HEK293 (cell line): ENCODE results near the gene ACCSL.

Experiments used
- CTCF ChIA-PET: fragments of 350-600 bp; formaldehyde crosslinking; extraction: SDS; loops from one replicate; lab custom pipeline; 2021; ENCODE audit warnings: antibody characterized with exemption; lab: Yijun Ruan, JAX
- POLR2A ChIA-PET: fragments of 300-600 bp; formaldehyde crosslinking; extraction: SDS; loops from one replicate; lab custom pipeline; 2020; ENCODE audit warnings: antibody characterized with exemption, inconsistent platforms; lab: Yijun Ruan, JAX
- H3K27ac ChIP-seq: fragments of 200-500 bp; sonication (Bioruptor generic); 2 replicates; pipeline ENCODE4 v1.5.1; 2014; ENCODE audit warnings: low read depth, low read length, control low read depth, inconsistent platforms; ENCODE audit errors: extremely low read depth
- H3K36me3 ChIP-seq, 2 experiments: fragments of 200-500 bp in 1 of 2; sonication (Bioruptor generic) in 1 of 2; 1 replicate in 1 of 2; 2 replicates in 1 of 2; pipeline ENCODE4 v1.5.1; 2014 to 2017; ENCODE audit warnings: inconsistent platforms in 2 of 2, low read length in 2 of 2; ENCODE audit not compliant: control insufficient read depth in 2 of 2, insufficient read depth in 1 of 2
- H3K4me1 ChIP-seq: fragments of 200-500 bp; sonication (Bioruptor generic); 2 replicates; pipeline ENCODE4 v1.5.1; 2014; ENCODE audit warnings: mild to moderate bottlenecking, low read length, inconsistent platforms; ENCODE audit not compliant: control insufficient read depth, insufficient read depth
- H3K4me3 ChIP-seq: 2 replicates; pipeline ENCODE4 v1.5.1; 2011; ENCODE audit warnings: low read depth, mild to moderate bottlenecking, control low read depth, low read length, moderate library complexity
- H3K9me3 ChIP-seq: fragments of 200-500 bp; sonication (Bioruptor generic); 2 replicates; pipeline ENCODE4 v1.5.1; 2014; ENCODE audit warnings: low read depth, low read length, inconsistent platforms; ENCODE audit not compliant: control insufficient read depth, insufficient read depth
- GLI2 ChIP-seq: fragments of 450-650 bp; formaldehyde crosslinking; IDR thresholded peaks from 2 replicates; pipeline ENCODE4; 2017; ENCODE audit warnings: missing biosample characterization, missing genetic modification characterization, low read depth, borderline replicate concordance
- MZF1 ChIP-seq: fragments of 450-650 bp; formaldehyde crosslinking; IDR thresholded peaks from 2 replicates; pipeline ENCODE4 v1.5.1; 2017; ENCODE audit warnings: missing biosample characterization, missing genetic modification characterization, borderline replicate concordance
- TRIM28 ChIP-seq: IDR thresholded peaks from 2 replicates; pipeline ENCODE4 v1.6.1; 2011; ENCODE audit warnings: low read length, control low read depth, borderline replicate concordance
- YY2 ChIP-seq: fragments of 450-650 bp; formaldehyde crosslinking; IDR thresholded peaks from 2 replicates; pipeline ENCODE4 v1.5.1; 2016; ENCODE audit warnings: missing biosample characterization, missing genetic modification characterization
- ZNF114 ChIP-seq: fragments of 450-650 bp; formaldehyde crosslinking; IDR thresholded peaks from 2 replicates; pipeline ENCODE4 v1.5.0; 2017; ENCODE audit warnings: missing biosample characterization, missing genetic modification characterization
- ZNF138 ChIP-seq: fragments of 450-650 bp; formaldehyde crosslinking; IDR thresholded peaks from 2 replicates; pipeline ENCODE4 v1.5.1; 2016; ENCODE audit warnings: missing biosample characterization, missing genetic modification characterization, borderline replicate concordance
- ZNF146 ChIP-seq: fragments of 450-650 bp; formaldehyde crosslinking; IDR thresholded peaks from 2 replicates; pipeline ENCODE4 v1.5.1; 2016; ENCODE audit warnings: missing biosample characterization, missing genetic modification characterization
- ZNF280C ChIP-seq: fragments of 450-650 bp; formaldehyde crosslinking; IDR thresholded peaks from 2 replicates; pipeline ENCODE4 v1.5.1; 2016; ENCODE audit warnings: missing biosample characterization, missing genetic modification characterization
- ZNF335 ChIP-seq: fragments of 450-650 bp; formaldehyde crosslinking; conservative IDR thresholded peaks from 2 replicates; pipeline ENCODE4 v1.5.1; 2016; ENCODE audit warnings: missing biosample characterization, missing genetic modification characterization
- ZNF366 ChIP-seq: fragments of 450-650 bp; formaldehyde crosslinking; conservative IDR thresholded peaks from 2 replicates; pipeline ENCODE4 v1.5.1; 2016; ENCODE audit warnings: missing biosample characterization, missing genetic modification characterization
- ZNF37A ChIP-seq: fragments of 450-650 bp; IDR thresholded peaks from 2 replicates; pipeline ENCODE4 v1.5.1; 2018; ENCODE audit warnings: missing biosample characterization, missing genetic modification characterization
- ZNF514 ChIP-seq: fragments of 450-650 bp; formaldehyde crosslinking; IDR thresholded peaks from 2 replicates; pipeline ENCODE4 v1.5.1; 2016; ENCODE audit warnings: missing biosample characterization, missing genetic modification characterization
- ZNF530 ChIP-seq: fragments of 450-650 bp; formaldehyde crosslinking; IDR thresholded peaks from 2 replicates; pipeline ENCODE4 v1.5.1; 2016; ENCODE audit warnings: low read depth, missing biosample characterization, missing genetic modification characterization
- ZNF558 ChIP-seq: fragments of 450-650 bp; formaldehyde crosslinking; IDR thresholded peaks from 2 replicates; pipeline ENCODE4 v1.5.1; 2016; ENCODE audit warnings: missing biosample characterization, missing genetic modification characterization
- ZNF596 ChIP-seq: fragments of 450-650 bp; IDR thresholded peaks from 2 replicates; pipeline ENCODE4 v1.5.0; 2018; ENCODE audit warnings: missing biosample characterization, mild to moderate bottlenecking, missing genetic modification characterization, moderate library complexity
- ZNF654 ChIP-seq: fragments of 450-650 bp; formaldehyde crosslinking; IDR thresholded peaks from 2 replicates; pipeline ENCODE4 v1.5.1; 2016; ENCODE audit warnings: low read depth, missing biosample characterization, missing genetic modification characterization
- ZNF677 ChIP-seq: fragments of 450-650 bp; IDR thresholded peaks from 2 replicates; pipeline ENCODE4 v1.5.0; 2018; ENCODE audit warnings: missing biosample characterization, mild to moderate bottlenecking, missing genetic modification characterization, moderate library complexity
- ZNF707 ChIP-seq: fragments of 450-650 bp; formaldehyde crosslinking; IDR thresholded peaks from 2 replicates; pipeline ENCODE4 v1.5.1; 2016; ENCODE audit warnings: missing biosample characterization, missing genetic modification characterization
- ZSCAN5A ChIP-seq: fragments of 450-650 bp; formaldehyde crosslinking; IDR thresholded peaks from 2 replicates; pipeline ENCODE4 v1.5.1; 2016; ENCODE audit warnings: missing biosample characterization, missing genetic modification characterization
- TF ChIP-seq, protein P1 (sequence below): fragments of 450-650 bp; formaldehyde crosslinking; conservative IDR thresholded peaks from 2 replicates; pipeline ENCODE4 v1.5.1; 2016; ENCODE audit warnings: low read depth, missing biosample characterization, missing genetic modification characterization
- TF ChIP-seq, protein P2 (sequence below): fragments of 450-650 bp; formaldehyde crosslinking; IDR thresholded peaks from 2 replicates; pipeline ENCODE4 v1.5.1; 2016; ENCODE audit warnings: missing biosample characterization, missing genetic modification characterization
- TF ChIP-seq, protein P3 (sequence below): fragments of 450-650 bp; IDR thresholded peaks from 2 replicates; pipeline ENCODE4 v1.5.1; 2018; ENCODE audit warnings: missing biosample characterization, mild to moderate bottlenecking, missing genetic modification characterization
- TF ChIP-seq, protein P4 (sequence below): fragments of 450-650 bp; formaldehyde crosslinking; IDR thresholded peaks from 2 replicates; pipeline ENCODE4 v1.5.1; 2017; ENCODE audit warnings: missing biosample characterization, missing genetic modification characterization

Gene ACCSL

DNA sequence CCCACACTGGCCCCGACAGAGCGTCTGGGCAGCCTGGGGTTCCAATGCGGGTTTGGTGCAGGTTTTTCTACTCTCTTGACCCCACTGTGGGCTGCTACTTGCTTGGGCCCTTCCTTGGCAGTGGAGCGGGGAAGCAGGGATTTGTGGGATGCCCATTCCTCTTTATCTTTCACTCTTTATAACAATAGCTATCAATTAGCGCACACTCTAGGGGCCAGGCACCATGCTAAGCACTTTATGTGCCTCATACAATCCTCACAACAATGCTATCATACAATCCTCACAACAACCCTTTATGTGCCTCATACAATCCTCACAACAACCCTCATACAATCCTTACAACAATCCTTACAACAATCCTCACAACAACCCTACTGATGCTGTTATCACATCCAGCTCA lies 31.0 kb downstream of the ACCSL start (continued):
- TF ChIP-seq, protein P1, sequence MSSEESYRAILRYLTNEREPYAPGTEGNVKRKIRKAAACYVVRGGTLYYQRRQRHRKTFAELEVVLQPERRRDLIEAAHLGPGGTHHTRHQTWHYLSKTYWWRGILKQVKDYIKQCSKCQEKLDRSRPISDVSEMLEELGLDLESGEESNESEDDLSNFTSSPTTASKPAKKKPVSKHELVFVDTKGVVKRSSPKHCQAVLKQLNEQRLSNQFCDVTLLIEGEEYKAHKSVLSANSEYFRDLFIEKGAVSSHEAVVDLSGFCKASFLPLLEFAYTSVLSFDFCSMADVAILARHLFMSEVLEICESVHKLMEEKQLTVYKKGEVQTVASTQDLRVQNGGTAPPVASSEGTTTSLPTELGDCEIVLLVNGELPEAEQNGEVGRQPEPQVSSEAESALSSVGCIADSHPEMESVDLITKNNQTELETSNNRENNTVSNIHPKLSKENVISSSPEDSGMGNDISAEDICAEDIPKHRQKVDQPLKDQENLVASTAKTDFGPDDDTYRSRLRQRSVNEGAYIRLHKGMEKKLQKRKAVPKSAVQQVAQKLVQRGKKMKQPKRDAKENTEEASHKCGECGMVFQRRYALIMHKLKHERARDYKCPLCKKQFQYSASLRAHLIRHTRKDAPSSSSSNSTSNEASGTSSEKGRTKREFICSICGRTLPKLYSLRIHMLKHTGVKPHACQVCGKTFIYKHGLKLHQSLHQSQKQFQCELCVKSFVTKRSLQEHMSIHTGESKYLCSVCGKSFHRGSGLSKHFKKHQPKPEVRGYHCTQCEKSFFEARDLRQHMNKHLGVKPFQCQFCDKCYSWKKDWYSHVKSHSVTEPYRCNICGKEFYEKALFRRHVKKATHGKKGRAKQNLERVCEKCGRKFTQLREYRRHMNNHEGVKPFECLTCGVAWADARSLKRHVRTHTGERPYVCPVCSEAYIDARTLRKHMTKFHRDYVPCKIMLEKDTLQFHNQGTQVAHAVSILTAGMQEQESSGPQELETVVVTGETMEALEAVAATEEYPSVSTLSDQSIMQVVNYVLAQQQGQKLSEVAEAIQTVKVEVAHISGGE (tag by site-specific recombination): no peak
- TF ChIP-seq GLI2 (tag by site-specific recombination): no peak
- TF ChIP-seq ZNF677 (tag by site-specific recombination): no peak
- TF ChIP-seq ZNF335 (tag by site-specific recombination): no peak

- Histone ChIP-seq H3K36me3 (peaks cover 0 to 3% of the 10 kb centered on the region in 2 experiments; a peak in 1 of 3 replicates), H3K9me3 (no peaks in the 10 kb centered on the region), H3K4me3 (no peak overlapping the region)
- TF ChIP-seq, protein P2, sequence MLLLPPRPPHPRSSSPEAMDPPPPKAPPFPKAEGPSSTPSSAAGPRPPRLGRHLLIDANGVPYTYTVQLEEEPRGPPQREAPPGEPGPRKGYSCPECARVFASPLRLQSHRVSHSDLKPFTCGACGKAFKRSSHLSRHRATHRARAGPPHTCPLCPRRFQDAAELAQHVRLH (tag by site-specific recombination): no peak
- TF ChIP-seq MZF1 (tag by site-specific recombination) (no peak), ZSCAN5A (tag by site-specific recombination) (no peak), ZNF335 (tag by site-specific recombination) (no peak), ZNF596 (tag by site-specific recombination) (no peak), ZNF114 (tag by site-specific recombination) (no peak), ZNF530 (tag by site-specific recombination) (no peak), ZNF558 (no peak)
- TF ChIP-seq, protein P3, sequence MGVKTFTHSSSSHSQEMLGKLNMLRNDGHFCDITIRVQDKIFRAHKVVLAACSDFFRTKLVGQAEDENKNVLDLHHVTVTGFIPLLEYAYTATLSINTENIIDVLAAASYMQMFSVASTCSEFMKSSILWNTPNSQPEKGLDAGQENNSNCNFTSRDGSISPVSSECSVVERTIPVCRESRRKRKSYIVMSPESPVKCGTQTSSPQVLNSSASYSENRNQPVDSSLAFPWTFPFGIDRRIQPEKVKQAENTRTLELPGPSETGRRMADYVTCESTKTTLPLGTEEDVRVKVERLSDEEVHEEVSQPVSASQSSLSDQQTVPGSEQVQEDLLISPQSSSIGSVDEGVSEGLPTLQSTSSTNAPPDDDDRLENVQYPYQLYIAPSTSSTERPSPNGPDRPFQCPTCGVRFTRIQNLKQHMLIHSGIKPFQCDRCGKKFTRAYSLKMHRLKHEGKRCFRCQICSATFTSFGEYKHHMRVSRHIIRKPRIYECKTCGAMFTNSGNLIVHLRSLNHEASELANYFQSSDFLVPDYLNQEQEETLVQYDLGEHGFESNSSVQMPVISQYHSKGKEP (tag by site-specific recombination): no peak
- TF ChIP-seq, all 188 proteins: peak for 0
- ChIA-PET POLR2A (no interaction called here), CTCF (interaction anchor here (1.0 to 8.4 kb wide), 2 partner anchors 15 to 189 kb away, joined by 3 to 64 read pairs; partner anchors contain the start of gene EXT2)
- Histone ChIP-seq H3K4me1 (no peaks in the 10 kb centered on the region), H3K27ac (no peak overlapping the region)
Measured at GRCh38 chr11:44079376-44079775, 31.6 kb downstream of the ACCSL start.

DNA sequence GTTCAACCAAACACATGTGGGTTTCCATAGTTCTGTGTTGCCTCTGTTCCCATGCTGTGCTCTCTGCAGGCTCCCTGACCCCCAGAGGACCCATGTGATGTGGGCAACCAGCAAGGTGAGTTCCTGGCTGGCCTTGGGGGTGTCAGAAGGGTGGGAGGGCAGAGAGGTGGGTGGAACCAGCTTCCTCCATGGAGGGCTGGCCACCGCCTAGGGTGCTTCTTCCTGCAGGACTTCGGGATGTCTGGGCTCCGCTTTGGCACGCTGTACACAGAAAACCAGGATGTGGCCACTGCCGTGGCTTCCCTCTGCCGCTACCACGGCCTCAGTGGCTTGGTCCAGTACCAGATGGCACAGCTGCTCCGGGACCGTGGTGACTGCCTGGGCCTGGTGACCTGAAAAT lies 33.2 kb downstream of the ACCSL start:
- ChIA-PET POLR2A (no interaction called here), CTCF (interaction anchor here (0.6 to 8.4 kb wide), 2 partner anchors 13 to 476 kb away, joined by 3 to 64 read pairs; partner anchors contain the start of gene EXT2)
- Histone ChIP-seq H3K27ac (no peak overlapping the region), H3K36me3 (peaks cover 0 to under 1% of the 10 kb centered on the region in 2 experiments; a peak in 1 of 3 replicates), H3K4me3 (no peak overlapping the region), H3K4me1 (no peaks in the 10 kb centered on the region), H3K9me3 (no peaks in the 10 kb centered on the region)
- TF ChIP-seq ZNF366 (tag by site-specific recombination): no peak
- no peak for TF ChIP-seq ZNF37A (tag by site-specific recombination)
- TF ChIP-seq YY2 (tag by site-specific recombination): no peak
- no peak for TF ChIP-seq ZNF280C (tag by site-specific recombination)
- TF ChIP-seq ZNF146 (tag by site-specific recombination): no peak
- no peak for TF ChIP-seq ZNF707 (tag by site-specific recombination)
- TF ChIP-seq ZNF138: no peak
- no peak for TF ChIP-seq TRIM28
- TF ChIP-seq, protein P4, sequence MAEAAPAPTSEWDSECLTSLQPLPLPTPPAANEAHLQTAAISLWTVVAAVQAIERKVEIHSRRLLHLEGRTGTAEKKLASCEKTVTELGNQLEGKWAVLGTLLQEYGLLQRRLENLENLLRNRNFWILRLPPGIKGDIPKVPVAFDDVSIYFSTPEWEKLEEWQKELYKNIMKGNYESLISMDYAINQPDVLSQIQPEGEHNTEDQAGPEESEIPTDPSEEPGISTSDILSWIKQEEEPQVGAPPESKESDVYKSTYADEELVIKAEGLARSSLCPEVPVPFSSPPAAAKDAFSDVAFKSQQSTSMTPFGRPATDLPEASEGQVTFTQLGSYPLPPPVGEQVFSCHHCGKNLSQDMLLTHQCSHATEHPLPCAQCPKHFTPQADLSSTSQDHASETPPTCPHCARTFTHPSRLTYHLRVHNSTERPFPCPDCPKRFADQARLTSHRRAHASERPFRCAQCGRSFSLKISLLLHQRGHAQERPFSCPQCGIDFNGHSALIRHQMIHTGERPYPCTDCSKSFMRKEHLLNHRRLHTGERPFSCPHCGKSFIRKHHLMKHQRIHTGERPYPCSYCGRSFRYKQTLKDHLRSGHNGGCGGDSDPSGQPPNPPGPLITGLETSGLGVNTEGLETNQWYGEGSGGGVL (tag by site-specific recombination): no peak
- no peak for TF ChIP-seq ZNF654 (tag by site-specific recombination)
- TF ChIP-seq ZNF514 (tag by site-specific recombination): no peak
